ENCODE measurements around the gene RASA3. TPM values are rescaled to one million over a fixed set of nuclear protein-coding genes. Genes with fewer than 3 reads are reported as not detected.

Gene RASA3
- total RNA-seq, 2 donors from 2014 or later = 10.2 to 13.2 TPM

DNA sequence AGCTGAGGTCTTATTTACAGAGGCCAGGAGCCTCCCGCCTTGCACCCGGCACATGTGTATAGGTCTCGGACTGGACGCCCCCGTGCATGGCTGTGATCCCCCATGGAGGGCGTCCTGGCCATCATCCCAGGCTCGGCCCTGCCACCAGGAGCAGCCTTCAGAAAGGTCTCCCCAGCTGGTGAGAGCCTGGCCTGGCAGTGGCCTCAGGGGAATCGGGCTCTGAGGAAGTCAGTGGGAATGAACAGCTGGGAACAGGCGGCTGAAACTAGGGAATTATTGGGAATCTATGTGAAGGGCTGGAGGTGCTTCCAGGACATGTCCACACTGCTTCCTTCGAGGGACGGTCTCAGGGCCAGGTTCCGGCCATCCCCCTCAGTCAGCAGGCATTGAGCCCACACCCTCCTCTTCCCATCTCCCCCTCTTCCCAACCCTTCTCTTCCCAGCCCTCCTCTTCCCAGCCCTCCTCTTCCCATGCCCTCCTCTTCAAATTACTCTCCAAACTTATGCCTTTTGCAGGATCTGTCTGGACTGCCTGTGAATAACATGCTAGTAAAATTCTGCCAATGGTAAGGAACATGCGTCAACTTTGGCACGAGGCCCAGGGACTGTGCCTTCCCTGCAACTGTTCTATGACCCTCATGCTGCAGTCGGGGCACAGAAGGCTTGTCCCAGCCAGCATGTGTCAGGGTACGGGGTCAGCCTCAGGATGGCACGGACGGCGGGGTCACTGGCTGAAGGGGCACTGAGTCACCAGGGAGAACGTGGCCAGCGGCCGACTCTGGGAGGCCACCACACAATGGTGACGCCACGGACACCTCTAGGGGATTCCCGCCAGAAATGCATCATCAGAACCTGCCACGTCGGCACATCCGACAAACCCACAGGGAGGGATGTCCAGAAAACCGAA, 134.3 kb downstream of the RASA3 start:
- TF ChIP-seq, protein P1, sequence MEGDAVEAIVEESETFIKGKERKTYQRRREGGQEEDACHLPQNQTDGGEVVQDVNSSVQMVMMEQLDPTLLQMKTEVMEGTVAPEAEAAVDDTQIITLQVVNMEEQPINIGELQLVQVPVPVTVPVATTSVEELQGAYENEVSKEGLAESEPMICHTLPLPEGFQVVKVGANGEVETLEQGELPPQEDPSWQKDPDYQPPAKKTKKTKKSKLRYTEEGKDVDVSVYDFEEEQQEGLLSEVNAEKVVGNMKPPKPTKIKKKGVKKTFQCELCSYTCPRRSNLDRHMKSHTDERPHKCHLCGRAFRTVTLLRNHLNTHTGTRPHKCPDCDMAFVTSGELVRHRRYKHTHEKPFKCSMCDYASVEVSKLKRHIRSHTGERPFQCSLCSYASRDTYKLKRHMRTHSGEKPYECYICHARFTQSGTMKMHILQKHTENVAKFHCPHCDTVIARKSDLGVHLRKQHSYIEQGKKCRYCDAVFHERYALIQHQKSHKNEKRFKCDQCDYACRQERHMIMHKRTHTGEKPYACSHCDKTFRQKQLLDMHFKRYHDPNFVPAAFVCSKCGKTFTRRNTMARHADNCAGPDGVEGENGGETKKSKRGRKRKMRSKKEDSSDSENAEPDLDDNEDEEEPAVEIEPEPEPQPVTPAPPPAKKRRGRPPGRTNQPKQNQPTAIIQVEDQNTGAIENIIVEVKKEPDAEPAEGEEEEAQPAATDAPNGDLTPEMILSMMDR (IDR thresholded peaks at IDR 0.05) = no peak
- H3K27ac ChIP-seq = peak overlapping the region; percentile 31 to 53
- H3K27me3 ChIP-seq = no peaks in the 10 kb centered on the region
- no peak overlapping the region for H3K4me3 ChIP-seq
- peak; percentile 85 for DNase-seq (ENCODE audit: low spot score)
- no peaks in the 10 kb centered on the region for H3K9me3 ChIP-seq
- peaks cover 0 to 14% of the 10 kb centered on the region in 2 donors for H3K4me1 ChIP-seq
- peaks cover 5% of the 10 kb centered on the region for H3K36me3 ChIP-seq

DNA sequence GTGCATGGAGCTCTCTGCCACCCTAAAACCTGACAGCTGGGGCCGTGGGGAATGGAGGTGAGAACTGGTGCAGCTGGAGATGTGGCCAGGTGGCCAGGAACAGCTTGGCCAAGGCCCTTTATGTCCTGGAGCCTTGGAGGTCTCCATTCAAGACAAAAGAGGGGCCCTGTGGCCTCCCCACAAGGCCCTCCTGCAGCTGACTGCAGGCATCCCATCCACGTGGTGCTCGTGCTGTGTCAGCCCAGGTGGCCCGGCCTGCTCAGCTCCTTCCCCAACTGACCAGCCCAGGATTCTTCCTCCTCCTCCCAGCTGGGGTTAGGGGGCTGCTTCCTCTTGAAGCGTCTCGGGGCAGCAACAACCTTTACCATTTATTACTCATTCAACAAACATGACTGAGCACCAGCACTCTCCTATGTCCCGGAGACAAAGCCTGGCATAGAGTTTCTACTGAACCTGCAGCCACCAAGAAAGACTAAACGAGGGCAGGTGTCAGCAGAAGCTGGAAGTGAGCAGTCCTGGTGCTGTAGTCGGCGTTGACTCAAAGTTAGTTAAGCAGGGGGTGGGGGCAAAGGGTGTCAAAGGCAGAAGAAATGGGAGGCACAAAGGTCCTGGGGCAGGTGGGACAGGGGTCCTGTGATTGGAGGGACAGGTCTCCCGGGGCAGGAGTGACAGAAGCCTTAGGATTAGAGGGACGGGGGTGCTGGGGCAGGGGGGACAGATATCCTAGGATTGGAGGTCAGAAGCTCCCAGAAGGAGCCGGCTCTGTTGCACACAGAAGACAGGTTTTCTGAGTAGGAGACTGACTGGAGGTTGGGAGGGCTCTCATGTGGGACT, 135.3 kb downstream of the RASA3 start:
- TF ChIP-seq, protein P1 (IDR thresholded peaks at IDR 0.05) = no peak
- Histone ChIP-seq H3K36me3 (peaks cover 5% of the 10 kb centered on the region), H3K4me3 (no peak overlapping the region), H3K4me1 (peaks cover 0 to 20% of the 10 kb centered on the region in 2 donors), H3K9me3 (no peaks in the 10 kb centered on the region), H3K27me3 (no peaks in the 10 kb centered on the region), H3K27ac (peak overlapping the region; percentile 31 to 53)
- no peak for DNase-seq (ENCODE audit: low spot score)

DNA sequence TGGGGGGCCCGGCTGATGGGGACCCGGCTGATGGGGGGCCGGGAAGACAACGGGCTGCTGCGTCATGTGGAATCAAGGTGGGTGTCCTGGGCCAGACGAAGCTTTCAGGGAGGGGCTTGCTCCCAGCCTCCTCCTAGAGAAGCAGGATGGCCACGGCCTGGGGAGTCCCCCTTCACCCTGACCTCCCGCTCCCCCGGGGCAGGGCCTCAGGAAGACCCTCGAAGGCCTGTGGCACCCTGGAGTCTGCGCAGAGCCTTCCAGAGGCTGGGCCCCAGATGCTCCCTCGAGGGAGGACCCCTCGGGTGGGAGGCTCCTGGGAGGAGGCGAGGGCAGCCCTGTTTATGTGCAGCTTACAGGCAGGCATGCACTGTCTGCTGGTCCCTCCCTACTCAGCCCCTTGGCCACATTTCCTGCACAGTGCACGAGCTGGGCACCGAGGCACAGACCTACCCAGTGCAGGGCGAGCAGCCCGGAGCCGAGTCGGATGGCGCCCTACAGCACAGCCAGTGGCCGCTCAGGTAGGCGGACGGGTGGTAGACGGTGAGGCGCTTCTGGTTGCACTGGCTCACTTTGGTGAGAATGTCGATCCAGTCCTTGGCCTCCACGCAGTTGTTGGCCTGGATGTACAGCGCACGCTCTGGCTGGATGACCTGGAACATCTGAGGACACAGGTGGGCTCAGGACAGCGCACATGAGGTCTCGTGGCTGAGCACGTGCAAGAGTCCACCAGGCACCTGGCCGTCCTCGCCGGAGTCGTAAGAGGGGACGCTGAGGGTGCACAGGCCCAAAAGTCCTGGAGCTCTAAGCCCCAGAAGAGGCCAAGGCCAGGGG, 136.1 kb downstream of the RASA3 start:
- peaks cover 5% of the 10 kb centered on the region for H3K36me3 ChIP-seq
- H3K4me3 ChIP-seq = no peak overlapping the region
- no peak for DNase-seq (ENCODE audit: low spot score)
- no peak overlapping the region for H3K27ac ChIP-seq
- H3K27me3 ChIP-seq = no peaks in the 10 kb centered on the region
- H3K9me3 ChIP-seq = no peaks in the 10 kb centered on the region
- H3K4me1 ChIP-seq = peaks cover 0 to 29% of the 10 kb centered on the region in 2 donors
- TF ChIP-seq, protein P1 (IDR thresholded peaks at IDR 0.05) = no peak

DNA sequence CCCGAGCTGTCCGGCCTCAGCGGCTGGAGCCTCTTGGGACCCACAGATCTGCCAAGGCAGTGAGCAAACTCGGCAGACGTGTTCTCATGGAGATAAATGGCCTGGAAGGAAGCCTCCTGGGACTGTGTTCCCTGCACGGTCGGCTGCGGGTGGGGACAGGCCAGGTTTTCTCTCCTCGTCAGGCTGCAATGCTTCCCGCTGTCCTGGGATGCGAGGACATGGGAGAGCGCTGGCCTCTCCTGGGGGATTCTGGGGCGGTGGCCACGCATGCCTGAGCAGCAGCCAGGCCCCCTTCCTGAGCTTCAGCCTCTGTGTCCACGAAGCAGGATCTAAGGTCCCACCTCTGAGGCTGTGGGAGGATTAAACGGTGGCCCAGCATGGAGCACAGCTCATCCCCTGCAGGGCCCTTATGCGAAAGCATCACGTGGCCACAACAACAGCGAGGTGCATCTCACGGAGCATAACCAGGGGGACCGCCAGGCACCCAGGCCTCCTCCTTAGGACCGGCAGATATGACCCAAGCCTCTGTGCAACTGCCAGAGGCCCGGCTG, 137.3 kb downstream of the RASA3 start:
- TF ChIP-seq, protein P1 (IDR thresholded peaks at IDR 0.05) = no peak
- Histone ChIP-seq H3K4me1 (peaks cover 0 to 34% of the 10 kb centered on the region in 2 donors), H3K4me3 (no peak overlapping the region), H3K9me3 (no peaks in the 10 kb centered on the region), H3K27ac (no peak overlapping the region), H3K27me3 (no peaks in the 10 kb centered on the region), H3K36me3 (peaks cover 11% of the 10 kb centered on the region)
- no peak for DNase-seq (ENCODE audit: low spot score)

All from right atrium auricular region (tissue), 2 donors.